Measurements from ENCODE around the gene GCLM.

Gene GCLM

DNA sequence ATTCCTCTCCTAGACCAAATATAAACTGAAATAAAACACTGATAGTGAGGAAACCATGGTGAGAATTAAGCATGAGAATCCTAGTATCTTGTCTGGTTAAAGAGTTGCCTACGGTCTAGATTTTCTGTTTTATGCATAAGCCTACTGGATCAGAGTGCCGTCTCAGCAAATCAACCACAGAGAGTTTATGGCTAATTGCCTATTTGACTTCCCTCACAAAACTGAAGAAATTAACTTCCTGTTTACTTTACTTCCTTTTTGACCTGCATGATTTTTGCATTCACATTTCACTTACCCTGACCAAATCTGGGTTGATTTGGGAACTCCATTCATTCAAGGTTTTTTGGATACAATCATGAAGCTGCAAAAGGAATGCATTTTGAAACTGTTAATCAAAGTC is 5.0 kb downstream of the GCLM start:
- H3K9me3 ChIP-seq (ENCODE audit: insufficient read depth, low read length): no peaks in the 10 kb centered on the region
- H3K9ac ChIP-seq (ENCODE audit: low read length): peak overlapping the region; percentile 8; the same call in 1 of the 2 replicates
- peak overlapping the region; percentile 66 for H3K4me2 ChIP-seq (ENCODE audit: low read depth, low read length, poor library complexity, severe bottlenecking)
- no peak overlapping the region for H3K4me3 ChIP-seq (ENCODE audit: insufficient read depth, low read length, poor library complexity, severe bottlenecking)
- H3K27ac ChIP-seq (ENCODE audit: low read depth, low read length): peak overlapping the region; percentile 53
- no peaks in the 10 kb centered on the region for H4K20me1 ChIP-seq (ENCODE audit: low read depth, low read length)
- H3K27me3 ChIP-seq (ENCODE audit: low read length): no peaks in the 10 kb centered on the region
- H3K9me2 ChIP-seq (replicated peaks; ENCODE audit: insufficient read depth, low read length): no peaks in the 10 kb centered on the region
- peaks cover 24% of the 10 kb centered on the region; the same call in 1 of the 2 replicates for H3F3A ChIP-seq (ENCODE audit: insufficient read depth)
- H2AFZ ChIP-seq (ENCODE audit: low read depth, low read length, severe bottlenecking): peak overlapping the region; percentile 55
- peaks cover 51% of the 10 kb centered on the region for H3K79me2 ChIP-seq (ENCODE audit: insufficient read depth, low read length)
- H3K36me3 ChIP-seq (ENCODE audit: low read length): no peaks in the 10 kb centered on the region
- no peak for TF ChIP-seq EZH2phosphoT487 (conservative IDR thresholded peaks at IDR 0.05; ENCODE audit: low read length)
- TF ChIP-seq, protein P1, sequence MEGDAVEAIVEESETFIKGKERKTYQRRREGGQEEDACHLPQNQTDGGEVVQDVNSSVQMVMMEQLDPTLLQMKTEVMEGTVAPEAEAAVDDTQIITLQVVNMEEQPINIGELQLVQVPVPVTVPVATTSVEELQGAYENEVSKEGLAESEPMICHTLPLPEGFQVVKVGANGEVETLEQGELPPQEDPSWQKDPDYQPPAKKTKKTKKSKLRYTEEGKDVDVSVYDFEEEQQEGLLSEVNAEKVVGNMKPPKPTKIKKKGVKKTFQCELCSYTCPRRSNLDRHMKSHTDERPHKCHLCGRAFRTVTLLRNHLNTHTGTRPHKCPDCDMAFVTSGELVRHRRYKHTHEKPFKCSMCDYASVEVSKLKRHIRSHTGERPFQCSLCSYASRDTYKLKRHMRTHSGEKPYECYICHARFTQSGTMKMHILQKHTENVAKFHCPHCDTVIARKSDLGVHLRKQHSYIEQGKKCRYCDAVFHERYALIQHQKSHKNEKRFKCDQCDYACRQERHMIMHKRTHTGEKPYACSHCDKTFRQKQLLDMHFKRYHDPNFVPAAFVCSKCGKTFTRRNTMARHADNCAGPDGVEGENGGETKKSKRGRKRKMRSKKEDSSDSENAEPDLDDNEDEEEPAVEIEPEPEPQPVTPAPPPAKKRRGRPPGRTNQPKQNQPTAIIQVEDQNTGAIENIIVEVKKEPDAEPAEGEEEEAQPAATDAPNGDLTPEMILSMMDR (IDR thresholded peaks at IDR 0.05; ENCODE audit: insufficient read depth, low read length, poor library complexity, severe bottlenecking): no peak

DNA sequence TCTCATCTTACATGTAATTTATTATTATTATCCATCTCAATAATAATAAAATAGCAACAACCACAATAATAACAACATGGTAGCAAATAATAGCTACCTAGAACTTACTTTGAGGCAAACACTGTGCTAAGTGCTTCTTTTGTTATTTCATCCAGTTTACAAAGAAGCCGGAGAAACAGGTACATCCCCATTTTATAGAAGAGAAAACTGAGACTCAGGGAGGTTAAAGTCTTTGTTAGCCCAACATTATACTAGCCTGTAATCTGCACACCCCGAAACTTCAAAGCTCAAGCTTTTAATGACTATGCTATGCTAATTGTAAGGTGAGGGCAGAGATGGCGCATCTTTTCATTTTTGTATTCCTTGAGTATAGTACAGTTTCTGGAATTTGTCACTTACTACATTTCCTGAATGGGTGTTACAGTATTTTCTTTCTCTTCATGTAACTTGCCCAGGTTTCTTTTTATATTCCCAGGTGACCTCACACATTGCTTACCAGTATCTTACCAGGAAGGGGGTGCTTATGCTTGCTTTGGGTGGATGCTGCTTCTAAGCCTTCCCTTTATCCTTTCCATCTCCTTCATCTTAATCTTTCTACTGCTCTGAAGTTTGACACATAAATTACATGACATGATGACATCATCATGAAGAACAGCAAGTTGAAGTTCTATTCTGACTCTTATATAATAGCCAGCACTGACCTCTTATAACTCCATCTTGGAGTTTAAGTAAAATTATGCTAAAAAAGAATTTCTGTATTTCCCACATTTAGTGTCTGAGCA is 8.3 kb downstream of the GCLM start:
- Histone ChIP-seq H3F3A (ENCODE audit: insufficient read depth) (0 out of 2 replicates have a peak, but pooled peaks cover 8% of the 10 kb centered on the region), H3K36me3 (ENCODE audit: low read length) (peaks cover 5% of the 10 kb centered on the region; the same call in 1 of the 2 replicates), H3K9me3 (ENCODE audit: insufficient read depth, low read length) (no peaks in the 10 kb centered on the region), H3K4me3 (ENCODE audit: insufficient read depth, low read length, poor library complexity, severe bottlenecking) (no peak overlapping the region), H3K79me2 (ENCODE audit: insufficient read depth, low read length) (peaks cover 24% of the 10 kb centered on the region), H3K9me2 (replicated peaks; ENCODE audit: insufficient read depth, low read length) (no peaks in the 10 kb centered on the region), H3K4me2 (ENCODE audit: low read depth, low read length, poor library complexity, severe bottlenecking) (no peak overlapping the region), H4K20me1 (ENCODE audit: low read depth, low read length) (no peaks in the 10 kb centered on the region), H2AFZ (ENCODE audit: low read depth, low read length, severe bottlenecking) (no peak overlapping the region), H3K27me3 (ENCODE audit: low read length) (no peaks in the 10 kb centered on the region), H3K27ac (ENCODE audit: low read depth, low read length) (no peak overlapping the region), H3K9ac (ENCODE audit: low read length) (no peak overlapping the region)
- no peak for TF ChIP-seq EZH2phosphoT487 (conservative IDR thresholded peaks at IDR 0.05; ENCODE audit: low read length)
- TF ChIP-seq, protein P1 (IDR thresholded peaks at IDR 0.05; ENCODE audit: insufficient read depth, low read length, poor library complexity, severe bottlenecking): no peak

DNA sequence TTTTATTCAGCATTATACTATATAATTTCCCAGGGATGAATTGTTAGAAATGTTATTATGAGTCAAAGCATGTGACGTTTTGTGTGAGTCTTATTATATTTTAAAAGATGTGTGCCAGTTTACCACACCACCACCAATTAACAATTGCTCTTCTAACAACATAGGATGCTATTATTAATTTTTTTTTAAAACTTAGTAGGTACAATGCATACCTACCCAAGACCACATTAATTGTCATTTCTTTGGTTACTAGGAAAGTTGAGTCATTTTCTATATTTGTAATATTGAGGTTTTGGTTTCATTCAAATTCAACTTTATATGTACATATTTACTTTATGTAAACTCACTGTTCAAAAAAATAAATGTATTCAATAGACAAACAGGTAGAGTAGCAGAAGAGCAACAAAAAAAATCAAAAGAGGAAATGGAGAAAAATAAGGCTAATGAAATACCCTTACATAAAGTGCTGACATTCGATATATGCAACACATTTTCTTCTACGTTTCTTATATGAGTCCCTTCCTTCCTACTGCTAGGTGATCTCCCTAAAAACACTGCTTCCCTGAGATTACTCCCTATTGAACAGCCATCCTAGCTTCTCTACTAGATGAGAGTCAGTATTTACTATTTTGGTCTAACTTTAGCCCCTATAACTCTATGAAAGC is 9.6 kb downstream of the GCLM start:
- Histone ChIP-seq H3K4me2 (ENCODE audit: low read depth, low read length, poor library complexity, severe bottlenecking) (no peak overlapping the region), H4K20me1 (ENCODE audit: low read depth, low read length) (no peaks in the 10 kb centered on the region), H2AFZ (ENCODE audit: low read depth, low read length, severe bottlenecking) (no peak overlapping the region), H3K9ac (ENCODE audit: low read length) (no peak overlapping the region), H3K9me2 (replicated peaks; ENCODE audit: insufficient read depth, low read length) (no peaks in the 10 kb centered on the region), H3K27me3 (ENCODE audit: low read length) (no peaks in the 10 kb centered on the region), H3K36me3 (ENCODE audit: low read length) (peaks cover 5% of the 10 kb centered on the region; the same call in 1 of the 2 replicates), H3K4me3 (ENCODE audit: insufficient read depth, low read length, poor library complexity, severe bottlenecking) (no peak overlapping the region), H3K79me2 (ENCODE audit: insufficient read depth, low read length) (peaks cover 13% of the 10 kb centered on the region; the same call in 1 of the 2 replicates), H3K9me3 (ENCODE audit: insufficient read depth, low read length) (no peaks in the 10 kb centered on the region), H3F3A (ENCODE audit: insufficient read depth) (0 out of 2 replicates have a peak, but pooled peaks cover 8% of the 10 kb centered on the region), H3K27ac (ENCODE audit: low read depth, low read length) (no peak overlapping the region)
- TF ChIP-seq EZH2phosphoT487 (conservative IDR thresholded peaks at IDR 0.05; ENCODE audit: low read length): no peak
- TF ChIP-seq, protein P1 (IDR thresholded peaks at IDR 0.05; ENCODE audit: insufficient read depth, low read length, poor library complexity, severe bottlenecking): no peak

Measured in SU-DHL-6 (cell line).